IPS-18c (cell line): ENCODE results near the gene PDE4D.

ENCODE experiments used
- H3K4me3 ChIP-seq: 2 replicates; pipeline ENCODE4 v1.7.0; 2013; ENCODE audit warnings: low read depth, mild to moderate bottlenecking, low read length, moderate library complexity; ENCODE audit not compliant: insufficient read depth
- H3K9me3 ChIP-seq: one replicate; pipeline ENCODE4 v1.6.1; 2013; ENCODE audit warnings: mild to moderate bottlenecking, low read length, moderate library complexity; ENCODE audit not compliant: control insufficient read depth, insufficient read depth

PDE4D gene

GRCh38 chr5:59276917-59277372 lies 616.6 kb downstream of the PDE4D start:
- no peaks in the 10 kb centered on the region for H3K9me3 ChIP-seq
- H3K4me3 ChIP-seq = no peak overlapping the region

DNA sequence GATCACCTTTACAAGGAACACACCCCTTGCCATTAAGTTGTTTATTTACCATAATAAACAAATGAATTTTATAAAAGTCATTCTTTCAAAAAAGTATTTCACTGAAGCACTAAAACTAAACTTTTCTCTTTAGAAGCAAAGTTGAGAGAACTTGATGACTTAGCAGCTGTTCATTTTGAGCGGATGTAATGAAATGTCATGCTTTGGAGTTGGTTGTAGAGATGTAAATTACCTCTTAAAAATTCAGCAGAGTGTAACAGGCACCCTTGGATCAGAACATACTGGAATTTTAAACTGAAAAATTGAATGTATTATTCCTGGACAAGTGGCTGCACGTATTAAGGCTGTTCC lies 617.2 kb downstream of the PDE4D start:
- Histone ChIP-seq H3K9me3 (no peaks in the 10 kb centered on the region), H3K4me3 (no peak overlapping the region; the same call in 1 of the 2 replicates)

DNA sequence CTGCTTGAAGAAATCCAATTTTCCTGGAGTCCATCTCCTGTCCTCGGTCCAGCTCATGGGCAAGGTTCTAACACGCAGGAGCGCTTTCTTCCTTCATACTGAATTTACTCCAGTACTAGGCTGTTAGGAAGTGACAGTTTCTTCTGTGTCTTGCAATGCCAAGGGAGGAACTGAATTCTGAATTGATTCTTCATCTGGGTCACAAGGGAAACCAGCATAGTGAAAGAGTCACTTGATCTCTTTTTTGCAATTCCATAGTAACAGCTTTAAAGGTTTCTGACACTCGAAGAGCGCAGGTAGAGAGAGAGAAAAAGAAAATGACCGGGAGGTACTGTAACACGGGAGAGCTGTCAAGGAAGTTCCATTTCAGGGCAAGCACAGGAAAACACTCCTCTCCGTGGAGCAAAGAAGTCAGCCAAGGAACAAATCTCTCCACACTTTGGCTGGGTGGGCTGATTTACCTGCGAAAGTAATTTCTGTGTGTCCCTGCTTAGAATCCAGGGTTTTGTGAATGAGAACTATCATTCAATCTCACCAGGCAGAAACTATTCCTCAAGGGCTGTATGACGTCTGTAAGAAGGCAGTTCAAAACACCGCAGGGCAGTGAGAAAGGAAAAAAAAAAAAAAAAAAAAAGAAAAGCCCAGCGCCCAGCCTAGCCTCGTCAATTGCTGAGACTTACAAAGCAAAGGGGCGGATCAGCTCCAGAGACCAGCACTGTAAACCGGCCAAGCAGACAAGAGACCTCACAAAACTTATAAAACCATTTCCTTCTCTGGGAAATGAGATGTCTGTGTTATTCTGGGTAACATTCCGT lies 617.8 kb downstream of the PDE4D start:
- peak overlapping the region; percentile 46; the same call in 1 of the 2 replicates for H3K4me3 ChIP-seq
- no peaks in the 10 kb centered on the region for H3K9me3 ChIP-seq

- Histone ChIP-seq H3K9me3 (no peaks in the 10 kb centered on the region), H3K4me3 (peak overlapping the region; percentile 46; the same call in 1 of the 2 replicates)
Observed at GRCh38 chr5:59275170-59275509, 618.4 kb downstream of the PDE4D start.

GRCh38 chr5:59274106-59274636 lies 619.4 kb downstream of the PDE4D start:
- H3K4me3 ChIP-seq = no peak overlapping the region

DNA sequence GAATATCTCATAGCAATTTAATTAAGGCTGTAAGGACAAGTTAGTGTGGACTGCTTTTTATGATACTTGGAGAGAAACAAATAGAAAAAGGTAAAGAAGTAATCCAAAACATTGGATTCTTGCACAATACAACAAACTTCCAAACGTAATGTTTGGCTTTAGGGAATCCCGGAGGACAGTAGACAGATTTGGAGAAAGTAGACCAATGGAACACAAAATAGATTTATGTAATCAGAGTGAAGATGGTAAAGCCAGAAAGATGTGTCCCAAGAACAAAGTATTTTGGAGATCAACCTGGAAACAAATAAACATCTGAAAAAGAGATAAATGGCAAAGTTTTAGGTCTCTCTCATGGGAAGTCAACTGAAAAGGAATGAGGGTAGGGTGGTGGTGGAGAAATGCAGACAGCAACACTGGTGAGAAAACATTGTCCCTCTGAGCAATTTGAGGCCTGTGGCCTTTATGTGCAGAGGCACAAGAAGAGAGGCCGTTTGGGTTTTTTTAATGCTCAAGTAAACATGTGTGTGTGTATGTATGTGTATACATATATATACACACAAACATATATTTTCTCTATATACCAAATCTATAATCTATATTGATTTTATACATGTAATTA lies 620.6 kb downstream of the PDE4D start:
- Histone ChIP-seq H3K9me3 (no peaks in the 10 kb centered on the region), H3K4me3 (no peak overlapping the region)

More at GRCh38 chr5:59274106-59274636, 619.4 kb downstream of the PDE4D start:
- H3K9me3 ChIP-seq = no peaks in the 10 kb centered on the region

DNA sequence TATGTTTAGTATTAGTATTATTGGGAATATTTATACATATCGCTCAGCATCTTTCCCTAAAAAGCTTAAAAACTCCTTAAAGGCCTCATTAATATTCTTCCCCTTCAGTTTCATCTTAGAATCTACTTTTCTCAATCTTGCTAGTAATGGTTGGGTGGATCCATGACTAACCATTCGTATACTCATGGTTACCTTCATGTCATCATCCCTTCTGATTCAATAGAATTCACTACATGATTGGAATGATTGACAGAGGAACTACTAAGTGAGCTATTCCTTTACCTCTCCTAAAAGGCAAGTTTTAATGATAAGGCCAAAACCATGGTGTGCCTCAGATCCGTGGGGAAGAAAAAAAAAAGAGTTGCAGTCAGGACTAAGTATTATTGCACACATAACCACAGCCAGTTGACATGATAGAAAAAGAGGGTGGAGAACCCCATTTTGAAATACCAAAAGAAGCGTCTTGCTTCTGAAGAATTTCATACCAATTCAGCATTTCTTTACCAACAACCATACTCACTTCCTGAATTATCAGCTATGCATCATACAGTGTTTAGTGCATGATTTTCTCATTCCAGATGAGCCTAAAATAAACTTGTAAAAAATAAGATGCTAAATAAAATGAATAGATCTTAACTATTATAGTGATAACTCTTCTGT lies 624.6 kb downstream of the PDE4D start:
- Histone ChIP-seq H3K9me3 (no peaks in the 10 kb centered on the region), H3K4me3 (no peak overlapping the region)

DNA sequence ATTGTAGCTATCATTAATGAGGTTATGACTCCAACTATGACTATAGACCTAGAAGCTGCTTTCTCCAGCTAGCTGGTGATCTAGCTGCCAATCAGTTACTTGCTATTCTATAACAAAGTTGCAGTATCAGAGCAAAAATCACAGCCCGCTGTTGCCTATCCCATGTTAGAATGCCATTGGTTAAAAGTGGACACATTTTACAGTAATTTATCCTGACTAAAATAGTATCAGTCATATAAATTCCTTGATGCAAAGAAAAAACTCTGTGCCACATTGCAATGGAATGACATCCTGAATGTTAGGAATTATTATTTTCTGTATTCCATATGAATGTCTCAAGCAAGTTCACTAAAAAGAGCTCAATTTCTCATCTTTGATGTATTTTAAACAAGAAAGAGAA lies 626.5 kb downstream of the PDE4D start:
- H3K9me3 ChIP-seq = no peaks in the 10 kb centered on the region
- H3K4me3 ChIP-seq = no peak overlapping the region

DNA sequence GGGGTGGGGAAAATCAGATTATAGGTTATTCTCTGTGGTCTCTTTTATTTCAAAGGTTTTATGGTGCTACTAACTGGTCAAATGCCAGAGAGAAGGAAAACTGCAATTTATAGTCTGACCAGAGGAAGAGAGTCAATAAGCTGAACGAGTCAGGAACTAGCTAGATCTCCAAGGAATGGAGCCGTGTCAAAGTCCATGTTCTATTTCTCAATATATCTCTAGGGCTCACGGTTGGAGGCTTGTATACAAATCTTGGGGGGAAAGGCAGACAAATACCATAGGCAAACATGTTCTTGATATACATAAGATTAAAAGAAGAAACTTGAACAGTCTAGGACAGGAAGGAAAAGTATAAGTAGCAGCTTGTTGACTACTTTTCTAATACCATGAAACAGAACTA lies 627.1 kb downstream of the PDE4D start:
- Histone ChIP-seq H3K4me3 (no peak overlapping the region), H3K9me3 (no peaks in the 10 kb centered on the region)

GRCh38 chr5:59264639-59265245 lies 628.8 kb downstream of the PDE4D start:
- H3K4me3 ChIP-seq = no peak overlapping the region

GRCh38 chr5:59264013-59264412 lies 629.5 kb downstream of the PDE4D start:
- Histone ChIP-seq H3K9me3 (no peaks in the 10 kb centered on the region), H3K4me3 (no peak overlapping the region)

More at GRCh38 chr5:59264639-59265245, 628.8 kb downstream of the PDE4D start:
- no peaks in the 10 kb centered on the region for H3K9me3 ChIP-seq

- H3K9me3 ChIP-seq = no peaks in the 10 kb centered on the region
- no peak overlapping the region for H3K4me3 ChIP-seq
Observed at GRCh38 chr5:59261969-59262368, 631.6 kb downstream of the PDE4D start.

- no peak overlapping the region for H3K4me3 ChIP-seq
- H3K9me3 ChIP-seq = no peaks in the 10 kb centered on the region
Observed at GRCh38 chr5:59260973-59261372, 632.6 kb downstream of the PDE4D start.

DNA sequence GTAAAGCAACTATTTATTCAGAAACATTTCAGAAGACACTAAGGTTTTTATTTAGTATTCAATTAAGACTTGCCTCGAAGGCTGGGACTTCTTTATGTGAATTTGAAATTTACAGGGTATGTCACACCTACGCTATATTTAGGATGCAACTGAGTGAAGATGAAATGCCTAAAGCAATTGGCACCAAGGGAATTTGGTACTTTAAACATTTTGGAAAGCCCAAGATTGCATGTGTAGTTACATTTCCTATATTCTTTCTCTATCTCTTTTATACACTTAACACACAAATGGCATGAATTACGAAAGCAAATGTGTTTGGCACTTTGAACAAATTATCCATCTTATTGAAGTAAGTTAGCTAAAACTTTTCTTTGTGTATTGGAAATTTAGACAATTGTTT lies 633.3 kb downstream of the PDE4D start:
- no peaks in the 10 kb centered on the region for H3K9me3 ChIP-seq
- H3K4me3 ChIP-seq = no peak overlapping the region

DNA sequence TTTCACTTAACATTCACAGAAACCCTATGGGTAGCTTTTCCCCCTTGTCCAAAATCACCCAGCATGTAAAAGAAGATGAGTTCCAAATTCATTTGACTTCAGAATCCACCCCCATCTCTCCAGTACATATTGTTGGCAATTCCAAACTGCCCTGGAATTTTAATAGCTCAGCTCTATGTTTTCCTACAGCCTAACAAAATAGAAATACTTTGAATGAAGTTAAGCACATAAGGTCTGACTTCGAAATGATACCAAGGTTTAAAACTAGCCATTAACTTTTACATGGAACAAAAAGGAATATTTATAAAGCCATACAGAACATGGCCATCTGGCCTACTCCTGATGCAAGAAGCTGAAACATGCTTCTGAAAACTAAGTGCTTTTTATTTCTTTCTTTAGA lies 634.3 kb downstream of the PDE4D start:
- H3K9me3 ChIP-seq = no peaks in the 10 kb centered on the region
- no peak overlapping the region for H3K4me3 ChIP-seq

GRCh38 chr5:59257488-59258400 lies 635.8 kb downstream of the PDE4D start:
- Histone ChIP-seq H3K4me3 (no peak overlapping the region), H3K9me3 (no peaks in the 10 kb centered on the region)

- Histone ChIP-seq H3K4me3 (no peak overlapping the region), H3K9me3 (no peaks in the 10 kb centered on the region)
Observed at GRCh38 chr5:59256331-59256730, 637.2 kb downstream of the PDE4D start.
